ENCODE data around the gene ITGAD.

ITGAD gene

DNA sequence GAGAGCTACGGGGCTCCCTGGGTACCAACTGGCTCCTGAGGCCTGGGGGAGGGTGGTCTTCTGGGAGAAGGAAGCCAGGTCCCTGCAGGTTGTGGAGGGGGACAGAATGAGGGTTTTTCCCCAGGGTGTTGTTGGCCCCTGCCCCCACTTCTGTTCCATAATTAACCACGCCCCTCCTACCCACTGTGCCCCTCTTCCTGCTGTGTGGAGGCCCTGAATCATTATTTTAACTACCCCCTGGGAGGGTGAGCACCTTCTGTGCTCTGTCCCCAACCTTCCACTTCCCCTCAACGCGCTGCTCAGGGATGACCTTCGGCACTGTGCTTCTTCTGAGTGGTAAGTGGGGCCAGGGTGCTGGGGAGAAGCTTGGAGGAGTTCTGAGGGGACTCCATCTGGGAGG lies at the start of gene ITGAD:
Gene ITGAD (plus strand): TSS at position 280 of the 400 bp plus-strand sequence. CDS start 26 bp downstream, at position 306.
- no peak for DNase-seq

DNA sequence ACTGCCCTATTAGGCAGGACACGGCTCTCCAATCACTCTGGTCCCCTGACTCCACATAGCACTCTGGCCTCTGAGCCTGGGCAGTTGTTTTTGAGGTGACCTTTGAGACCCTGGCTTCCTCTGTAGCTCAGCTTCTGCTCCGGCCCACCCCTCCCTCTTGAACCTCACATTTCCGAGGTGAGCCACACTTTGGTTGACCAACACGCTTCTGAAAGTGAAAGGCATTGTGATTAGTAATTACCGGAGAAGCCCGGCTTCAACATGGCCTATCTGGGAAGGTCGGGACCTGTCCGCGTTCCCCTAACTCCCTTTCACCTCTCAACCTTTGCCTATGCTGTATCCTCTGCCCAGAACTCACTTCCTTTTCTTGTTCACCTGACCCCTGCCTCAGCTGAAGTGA lies 48.4 kb upstream of the ITGAD start:
- peak; percentile 37 for DNase-seq

DNA sequence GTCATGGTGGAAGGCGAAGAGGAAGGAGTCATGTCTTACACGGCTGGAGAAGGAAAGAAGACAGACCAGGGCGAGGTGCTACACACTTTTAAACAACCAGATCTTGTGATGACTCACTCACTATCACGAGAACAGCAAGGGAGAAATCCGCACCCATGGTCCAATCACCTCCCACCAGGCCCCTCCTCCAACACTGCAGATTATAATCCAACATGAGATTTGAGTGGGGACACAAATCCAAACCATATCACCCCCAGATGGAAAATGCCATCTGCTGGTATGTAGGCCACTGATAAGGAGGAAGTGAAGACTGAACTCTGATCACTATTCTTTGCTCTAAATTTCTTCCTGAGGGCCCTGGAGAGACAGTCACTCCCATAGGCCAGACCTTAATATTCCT lies 45.7 kb upstream of the ITGAD start:
- no peak for DNase-seq

DNA sequence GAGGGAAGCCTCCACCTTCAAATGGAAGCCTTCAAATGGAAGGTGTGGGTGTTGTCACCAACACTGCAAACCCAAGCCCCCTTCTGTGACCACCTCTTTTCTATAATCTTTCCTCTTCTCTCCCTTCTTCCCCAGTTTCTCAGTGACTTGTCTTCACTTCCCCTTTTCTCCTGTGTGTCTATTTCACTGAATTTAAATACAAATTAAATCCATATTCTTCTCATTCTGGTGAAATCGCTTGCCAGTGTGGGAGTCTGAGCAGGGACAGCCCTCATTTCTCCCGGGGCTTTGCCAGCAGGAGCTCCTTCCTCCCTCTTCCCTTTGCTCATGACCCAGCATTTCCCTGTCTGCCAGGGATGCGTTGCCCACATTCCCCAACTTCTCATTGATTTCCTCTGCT lies 44.6 kb upstream of the ITGAD start:
- no peak for DNase-seq

DNA sequence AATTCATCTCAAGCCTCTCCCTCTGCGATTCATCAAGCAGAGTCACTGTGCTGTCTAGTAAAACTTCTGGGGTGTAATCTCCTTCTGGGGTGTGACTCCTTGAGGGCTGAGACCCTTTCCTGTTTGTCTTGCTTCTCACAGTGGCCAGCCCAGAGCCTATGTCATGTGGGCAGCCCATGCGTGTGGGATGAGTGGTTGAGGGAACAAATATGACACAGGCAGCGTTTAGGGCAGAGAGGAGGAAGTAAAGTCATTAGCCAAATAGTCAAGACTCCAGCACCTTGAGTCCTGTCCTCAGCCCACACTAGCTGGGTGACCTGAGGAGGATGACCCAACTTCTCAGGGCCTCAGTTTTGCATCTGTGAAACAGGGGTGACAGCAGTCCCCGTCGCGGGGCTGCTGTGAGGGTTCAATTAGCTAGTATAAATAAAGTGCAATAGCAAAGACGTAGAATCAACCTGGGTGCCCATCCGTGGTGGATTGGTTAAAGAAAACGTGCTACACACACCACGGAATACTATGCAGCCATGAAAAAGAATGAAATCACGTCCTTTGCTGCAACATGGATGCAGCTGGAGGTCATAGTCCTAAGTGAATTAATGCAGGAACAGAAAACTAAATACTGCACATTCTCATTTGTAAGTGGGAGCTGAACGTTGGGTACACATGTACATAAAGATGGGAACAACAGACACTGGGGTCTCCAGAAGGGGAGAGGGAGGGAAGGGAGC lies 42.7 kb upstream of the ITGAD start:
- DNase-seq = peak; percentile 29

DNA sequence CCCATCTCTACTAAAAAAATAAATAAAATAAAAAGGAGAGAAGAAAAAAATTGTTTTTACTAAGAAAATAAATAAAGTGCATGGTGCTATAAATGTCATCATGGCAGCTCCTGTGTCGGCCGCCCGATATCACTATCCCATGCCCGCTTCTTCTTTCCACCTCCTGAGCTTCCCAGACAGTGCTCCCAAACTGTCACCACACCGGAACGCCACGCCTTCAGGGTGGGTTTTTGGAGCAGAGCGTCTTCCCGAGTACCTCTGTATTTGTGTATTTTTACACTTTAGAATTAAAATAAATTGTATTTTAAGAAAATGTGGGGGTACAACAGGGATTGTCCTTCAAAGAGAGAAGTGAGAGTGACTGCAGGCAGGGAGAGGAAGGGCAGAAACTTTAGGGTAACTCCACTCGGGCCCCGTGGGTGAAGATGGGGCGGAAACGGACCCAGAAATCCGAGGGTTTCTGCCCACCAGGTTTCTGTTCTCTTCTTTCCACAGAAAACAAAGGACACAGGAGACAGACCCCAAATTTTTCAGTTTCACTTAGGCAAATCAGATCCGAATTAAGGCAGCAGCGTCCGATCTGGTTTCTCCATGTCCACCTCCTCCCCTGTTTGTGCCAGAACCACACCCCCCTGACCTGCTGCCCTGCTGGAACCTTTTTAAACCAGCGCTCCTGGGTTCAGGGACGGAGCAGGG lies 41.7 kb upstream of the ITGAD start:
- DNase-seq = no peak

DNA sequence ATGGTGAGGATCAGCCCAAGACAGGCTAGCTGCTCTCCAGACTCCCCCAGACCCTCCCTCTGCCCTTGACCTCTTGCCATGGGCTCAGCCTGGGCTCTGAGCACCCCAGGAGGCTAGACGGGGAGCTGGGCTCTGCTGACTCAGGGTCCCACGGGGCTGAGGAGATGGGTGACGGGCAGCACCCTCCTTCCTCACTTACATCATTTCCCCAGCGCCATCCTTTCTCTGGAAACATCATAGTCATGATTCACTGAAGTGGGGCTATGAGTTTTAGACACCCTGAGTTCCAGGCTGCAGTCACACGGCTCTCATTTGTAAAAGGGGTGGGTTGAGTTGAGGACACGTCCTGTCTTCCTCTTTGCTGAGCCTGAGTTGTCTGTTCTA lies 41.2 kb upstream of the ITGAD start:
- peak; percentile 45 for DNase-seq

DNA sequence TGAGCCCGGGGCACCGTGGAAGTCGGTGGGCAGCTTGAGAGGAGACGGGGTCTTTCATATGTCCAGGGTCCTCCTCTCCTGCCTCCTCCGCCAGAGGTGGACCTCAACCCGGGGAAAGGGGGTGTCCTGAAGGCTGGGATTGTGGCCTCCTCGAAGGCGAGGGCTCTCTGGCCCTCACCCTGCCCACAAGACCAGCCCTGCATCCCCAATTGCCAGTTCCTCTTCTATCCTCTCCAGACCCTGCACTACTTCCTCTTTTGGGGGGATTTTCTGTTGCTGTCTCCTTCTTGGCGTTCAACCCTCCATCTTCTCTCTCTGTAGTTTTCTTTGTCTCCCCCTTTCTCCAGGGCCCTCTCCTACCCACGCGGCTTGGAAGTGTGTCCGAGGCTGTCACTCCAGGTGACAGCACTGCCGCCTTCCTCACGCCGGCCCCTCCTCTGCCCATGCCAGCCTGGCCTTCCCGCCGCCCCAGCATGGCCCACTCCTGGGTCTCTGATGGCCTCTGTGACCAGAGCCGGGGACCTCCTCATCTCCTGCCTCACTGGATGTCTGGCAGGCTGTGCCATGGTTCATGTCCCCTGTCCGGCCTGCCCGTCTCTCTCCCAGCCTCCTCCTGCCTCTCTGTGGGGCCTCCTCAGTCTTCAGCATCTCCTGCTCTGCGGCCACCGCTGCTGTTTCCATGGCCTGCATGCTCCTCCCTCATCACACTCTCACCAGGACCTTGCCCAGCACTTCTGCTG lies 40.6 kb upstream of the ITGAD start:
- DNase-seq = no peak

DNA sequence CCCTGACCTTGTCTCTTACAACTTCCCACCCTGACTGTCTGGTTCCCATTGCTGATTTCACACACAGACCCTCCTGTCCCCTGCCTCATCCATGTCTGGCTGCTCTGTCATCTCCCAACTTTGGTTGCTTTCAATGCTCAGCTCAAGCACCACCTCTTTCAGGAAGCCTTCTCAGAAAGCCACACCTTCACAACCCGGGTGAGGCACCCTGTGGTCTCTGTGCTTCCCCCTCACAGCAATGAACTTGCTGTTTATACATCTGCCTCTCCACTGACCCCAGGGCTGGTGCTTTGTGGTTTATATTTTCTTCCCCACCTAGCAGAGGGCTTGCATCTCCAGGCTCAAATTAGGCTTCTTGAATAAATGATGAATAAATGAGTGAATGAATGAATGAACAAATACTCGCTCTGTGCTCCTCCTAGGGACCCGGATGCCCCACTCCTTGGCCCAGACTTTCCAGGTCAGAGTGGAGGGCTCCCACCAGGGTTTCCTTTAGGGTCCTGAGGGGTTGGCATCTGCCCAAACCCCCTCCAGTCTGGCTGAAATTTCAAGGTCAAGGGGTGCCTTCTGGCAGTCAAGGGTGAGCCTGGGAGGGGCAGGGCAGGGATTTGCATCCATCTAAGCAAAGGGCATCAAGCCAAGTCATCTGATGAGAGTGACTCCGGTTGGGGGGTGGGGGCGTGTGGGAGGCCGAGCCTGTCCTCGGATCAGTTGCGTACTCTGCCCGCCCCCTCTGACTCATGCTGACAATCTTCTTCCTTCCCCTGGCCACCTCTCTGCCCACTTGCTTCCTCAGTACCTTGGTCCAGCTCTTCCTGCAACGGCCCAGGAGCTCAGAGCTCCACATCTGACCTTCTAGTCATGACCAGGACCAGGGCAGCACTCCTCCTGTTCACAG lies 38.5 kb upstream of the ITGAD start, which contains the start of gene ITGAX:
Gene ITGAX (plus strand): TSS at position 783 of the 898 bp plus-strand sequence. CDS start 79 bp downstream, at position 862.
- DNase-seq = peak; percentile 81

DNA sequence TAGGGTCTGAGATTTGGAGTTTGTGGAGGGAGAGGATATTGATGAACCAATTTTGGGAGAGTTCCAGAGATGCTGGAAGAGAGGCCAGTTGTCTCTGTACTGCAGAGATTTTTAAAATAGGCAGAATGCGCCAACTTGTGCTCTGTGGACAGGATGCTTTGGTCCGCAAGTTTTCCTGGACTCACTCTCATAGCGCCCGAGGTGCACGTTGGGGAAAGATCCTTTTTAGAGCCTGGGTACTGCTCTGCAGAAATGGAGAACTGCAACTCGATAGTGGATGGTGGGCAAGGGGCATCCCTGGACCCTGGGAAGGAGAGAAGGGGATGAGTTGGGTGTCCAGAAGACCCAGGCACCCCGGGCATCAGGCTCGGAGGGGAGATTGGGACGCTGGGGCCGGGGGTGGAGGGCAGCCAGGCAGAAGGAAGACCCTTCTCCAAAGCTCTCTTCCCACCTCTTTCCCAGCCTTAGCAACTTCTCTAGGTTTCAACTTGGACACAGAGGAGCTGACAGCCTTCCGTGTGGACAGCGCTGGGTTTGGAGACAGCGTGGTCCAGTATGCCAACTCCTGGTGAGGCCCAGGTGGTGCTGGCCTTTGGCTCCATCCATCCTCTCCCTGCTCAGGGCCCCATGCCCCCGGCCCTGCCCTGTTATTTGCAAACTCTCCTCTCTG lies 37.6 kb upstream of the ITGAD start:
- DNase-seq = no peak

DNA sequence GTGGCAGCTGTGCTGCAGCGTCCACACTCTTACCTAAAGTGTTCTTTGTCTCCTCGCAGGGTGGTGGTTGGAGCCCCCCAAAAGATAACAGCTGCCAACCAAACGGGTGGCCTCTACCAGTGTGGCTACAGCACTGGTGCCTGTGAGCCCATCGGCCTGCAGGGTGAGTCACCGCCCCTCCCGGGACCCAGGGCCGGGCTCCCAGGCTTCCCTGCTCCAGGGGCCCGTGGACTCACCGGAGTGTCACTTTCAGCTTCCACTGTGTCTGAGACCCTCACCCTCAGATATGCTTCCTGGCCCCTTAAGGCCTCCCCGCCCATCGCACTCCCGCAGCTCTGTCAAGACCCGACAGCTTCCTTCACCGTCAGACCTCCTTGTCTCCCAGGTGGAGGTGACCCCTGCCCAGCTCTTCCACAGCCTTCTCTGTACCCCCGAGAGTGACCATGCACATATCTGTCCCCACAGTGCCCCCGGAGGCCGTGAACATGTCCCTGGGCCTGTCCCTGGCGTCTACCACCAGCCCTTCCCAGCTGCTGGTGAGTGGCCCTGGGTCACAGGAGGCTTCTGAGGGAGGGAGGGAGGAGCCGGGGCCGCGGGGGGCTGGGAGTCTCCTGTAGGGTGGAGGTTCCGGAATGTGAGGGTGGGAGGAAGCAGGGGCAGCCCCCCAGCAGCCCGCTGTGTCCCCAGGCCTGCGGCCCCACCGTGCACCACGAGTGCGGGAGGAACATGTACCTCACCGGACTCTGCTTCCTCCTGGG lies 36.4 kb upstream of the ITGAD start:
- DNase-seq = no peak

DNA sequence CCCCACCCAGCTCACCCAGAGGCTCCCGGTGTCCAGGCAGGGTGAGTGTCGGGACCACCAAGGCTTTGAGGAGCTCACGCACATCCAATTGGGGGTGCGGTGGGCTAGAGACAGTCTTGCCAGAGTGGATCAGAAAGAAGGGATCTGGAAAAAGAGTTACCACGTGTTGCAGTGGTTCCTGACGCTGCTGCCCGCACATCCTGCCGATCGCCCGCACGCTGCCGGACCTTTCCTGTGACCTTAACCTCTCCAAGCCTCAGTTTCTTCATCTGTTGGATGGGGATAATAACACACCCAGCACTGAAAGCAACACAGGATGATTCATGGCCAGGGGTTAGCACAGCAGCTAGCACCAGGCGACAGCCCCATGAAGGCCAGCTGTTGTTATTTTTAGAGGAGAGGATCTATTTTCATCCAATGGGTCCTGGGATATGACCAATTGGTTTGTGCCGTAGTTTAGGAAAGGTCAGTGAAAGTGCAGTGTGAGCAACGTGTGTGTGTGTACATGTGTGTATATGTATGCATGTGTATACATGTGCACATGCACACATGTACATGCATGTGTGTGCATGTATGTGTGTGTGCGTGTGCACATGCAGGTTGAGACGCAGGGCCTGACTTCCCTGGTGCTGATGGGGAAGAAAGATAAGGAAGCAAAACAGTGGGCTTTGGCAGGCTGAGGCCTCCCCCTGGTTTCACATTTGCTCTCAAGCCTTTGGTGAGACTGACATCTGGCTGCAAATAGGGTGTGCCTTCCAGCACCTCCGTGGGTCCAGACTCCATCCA lies 35.6 kb upstream of the ITGAD start:
- no peak for DNase-seq

DNA sequence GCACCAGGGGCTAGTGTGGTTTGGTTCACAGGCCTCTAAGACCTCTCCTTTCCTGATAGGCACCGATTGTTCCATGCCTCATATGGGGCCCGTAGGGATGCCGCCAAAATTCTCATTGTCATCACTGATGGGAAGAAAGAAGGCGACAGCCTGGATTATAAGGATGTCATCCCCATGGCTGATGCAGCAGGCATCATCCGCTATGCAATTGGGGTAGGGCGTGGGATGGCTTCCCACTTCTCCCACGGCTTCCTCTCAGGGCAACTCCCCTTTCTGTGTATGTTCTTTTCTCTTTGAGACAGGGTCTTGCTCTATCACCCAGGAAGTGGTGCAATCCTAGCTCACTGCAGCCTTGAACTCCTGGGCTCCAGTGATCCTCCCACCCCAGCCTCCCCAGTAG lies 32.9 kb upstream of the ITGAD start:
- no peak for DNase-seq

DNA sequence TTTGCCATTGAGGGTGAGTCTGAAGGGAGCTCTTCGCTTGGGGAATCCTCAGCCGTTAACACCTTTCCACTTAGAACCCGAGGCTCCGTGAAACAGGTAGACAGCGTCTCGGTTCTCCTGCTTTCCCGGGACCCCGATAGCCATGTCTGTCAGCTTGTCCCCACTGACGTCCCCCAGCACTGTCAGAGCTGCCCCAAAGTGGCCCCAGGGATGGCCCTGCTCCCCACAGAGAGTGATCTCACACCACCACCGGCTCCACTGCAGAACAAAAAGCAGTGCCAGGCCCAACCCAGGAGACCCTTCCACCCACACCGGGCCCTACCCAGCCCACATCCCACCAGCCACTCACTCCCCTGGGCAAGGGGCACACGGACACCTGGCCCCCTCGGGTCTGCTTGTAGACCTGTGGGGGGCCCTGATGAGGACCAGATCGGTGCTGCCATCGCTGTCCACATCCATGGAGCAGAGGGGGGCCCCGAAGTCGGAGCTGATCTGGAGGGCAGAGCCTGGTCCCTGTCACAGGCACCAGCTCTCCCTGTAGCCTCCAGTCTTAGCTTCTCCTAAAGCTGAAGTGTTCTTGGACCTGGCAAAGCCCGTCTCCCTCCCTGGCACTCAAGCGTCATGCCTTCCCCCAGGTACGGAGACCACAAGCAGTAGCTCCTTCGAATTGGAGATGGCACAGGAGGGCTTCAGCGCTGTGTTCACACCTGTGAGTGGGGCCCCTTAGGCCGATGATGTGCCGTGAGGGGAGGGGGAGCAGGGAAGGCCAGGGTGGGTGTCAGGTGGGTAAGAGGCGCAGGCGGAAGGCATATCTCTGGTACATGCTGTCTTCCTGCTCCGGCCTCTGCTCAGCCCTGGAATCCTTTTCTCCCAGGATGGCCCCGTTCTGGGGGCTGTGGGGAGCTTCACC lies 31.7 kb upstream of the ITGAD start:
- DNase-seq = no peak

DNA sequence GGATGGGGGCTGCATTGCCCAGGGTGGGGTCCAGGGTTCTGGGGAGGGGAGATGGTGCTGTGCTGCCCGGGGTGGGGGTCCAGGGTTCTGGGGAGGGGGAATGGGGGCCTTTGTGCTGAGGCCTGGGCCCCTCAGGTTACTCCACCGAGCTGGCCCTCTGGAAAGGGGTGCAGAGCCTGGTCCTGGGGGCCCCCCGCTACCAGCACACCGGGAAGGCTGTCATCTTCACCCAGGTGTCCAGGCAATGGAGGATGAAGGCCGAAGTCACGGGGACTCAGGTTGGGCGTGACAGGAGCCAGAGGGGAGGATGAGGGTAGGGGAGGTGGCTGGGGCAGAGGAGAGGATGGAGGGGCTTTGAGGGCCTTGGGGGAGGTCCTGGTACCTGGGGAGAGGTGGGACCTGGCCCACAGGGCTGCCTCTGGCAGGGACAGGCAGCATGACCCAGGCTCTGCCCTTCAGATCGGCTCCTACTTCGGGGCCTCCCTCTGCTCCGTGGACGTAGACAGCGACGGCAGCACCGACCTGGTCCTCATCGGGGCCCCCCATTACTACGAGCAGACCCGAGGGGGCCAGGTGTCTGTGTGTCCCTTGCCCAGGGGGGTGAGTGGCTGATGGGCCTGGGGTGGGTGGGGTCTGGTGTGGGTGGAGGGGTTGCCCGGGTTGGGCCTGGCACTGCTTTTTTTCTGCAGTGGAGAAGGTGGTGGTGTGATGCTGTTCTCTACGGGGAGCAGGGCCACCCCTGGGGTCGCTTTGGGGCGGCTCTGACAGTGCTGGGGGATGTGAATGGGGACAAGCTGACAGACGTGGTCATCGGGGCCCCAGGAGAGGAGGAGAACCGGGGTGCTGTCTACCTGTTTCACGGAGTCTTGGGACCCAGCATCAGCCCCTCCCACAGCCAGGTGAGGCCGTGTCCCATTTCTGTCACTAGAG lies 30.4 kb upstream of the ITGAD start:
- no peak for DNase-seq

DNA sequence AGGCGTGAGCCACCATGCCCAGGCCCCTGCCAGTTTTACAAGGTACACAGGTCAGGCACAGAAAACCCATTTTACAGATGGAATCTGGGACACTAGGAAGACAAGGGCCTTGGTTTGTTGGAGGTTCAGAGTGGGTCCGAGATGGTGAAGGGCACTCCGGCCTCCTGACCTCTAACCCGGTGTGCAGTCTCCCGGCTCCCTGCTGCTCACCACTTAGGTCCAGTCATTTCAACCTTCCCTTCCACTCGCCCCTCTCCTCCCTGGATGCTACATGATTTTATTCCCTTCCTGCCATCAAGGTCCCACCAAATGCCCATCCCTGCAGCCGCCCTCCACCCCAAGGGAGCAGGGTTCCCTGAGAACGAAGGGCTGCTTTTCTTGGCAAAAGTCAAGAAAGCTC lies 29.4 kb upstream of the ITGAD start:
- no peak for DNase-seq

DNA sequence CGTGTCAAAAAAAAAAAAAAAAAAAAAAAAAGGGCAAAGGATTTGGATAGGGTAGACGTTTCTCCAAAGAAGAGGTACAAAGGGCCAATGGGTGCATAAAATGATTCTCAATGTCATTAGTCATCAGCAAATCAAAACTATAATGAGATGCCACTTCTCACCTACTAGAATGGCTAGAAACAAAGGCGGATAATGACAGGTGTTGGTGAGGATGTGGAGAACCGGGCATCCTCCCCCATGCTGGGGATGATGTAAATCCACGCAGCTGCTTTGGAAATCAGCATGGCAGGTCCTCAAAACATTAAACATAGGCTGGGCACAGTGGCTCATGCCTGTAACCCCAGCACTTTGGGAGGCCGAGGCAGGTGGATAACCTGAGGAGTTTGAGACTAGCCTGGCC lies 28.7 kb upstream of the ITGAD start:
- DNase-seq = no peak

All from activated CD4-positive, alpha-beta T cell treated with anti-CD3 and anti-CD28 coated beads, Interleukin-2, Interleukin-6, amounts not matched to agents 100 ng/mL and 50 ng/mL, durations not matched to agents 16 hours and 8 hours (primary cell).